Measurements from ENCODE around the gene USP37. TPM values are rescaled to one million over a fixed set of nuclear protein-coding genes. Genes with fewer than 3 reads are reported as not detected.

USP37 gene
- total RNA-seq, 1 donor from 2014 or later, result 6.6 TPM

DNA sequence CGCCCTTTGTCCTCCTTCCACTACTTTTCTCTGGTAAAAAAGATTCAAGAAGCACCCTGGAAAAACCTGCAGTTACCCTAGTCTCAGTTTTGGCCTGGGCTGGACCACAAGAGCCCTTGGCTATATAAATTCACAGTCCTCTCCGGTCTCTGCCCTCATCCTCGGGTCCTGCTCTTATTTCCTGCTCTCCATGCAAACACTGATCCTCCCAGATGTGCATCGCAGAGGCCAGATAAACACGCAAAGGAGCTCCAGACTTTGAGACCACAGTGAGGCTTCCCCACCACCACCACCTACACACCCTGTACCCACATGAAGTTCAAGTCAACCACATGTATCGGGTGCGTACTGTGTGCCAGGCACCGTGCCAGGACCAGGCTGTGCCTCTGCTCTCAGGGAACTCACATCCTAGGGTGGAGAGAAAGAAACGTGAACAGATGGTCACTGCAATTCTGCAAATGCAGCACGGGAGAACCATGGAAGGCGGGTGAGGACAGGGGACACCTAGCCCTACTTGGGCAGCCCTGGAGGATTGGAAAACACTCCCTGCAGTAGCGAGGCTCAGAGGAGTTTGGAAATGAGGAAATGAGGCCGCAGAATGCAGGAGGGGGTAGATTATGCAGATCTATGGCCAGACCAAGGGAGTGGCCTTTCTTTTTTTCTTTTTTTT lies 161.1 kb downstream of the USP37 start:
- intact Hi-C loops (cut with micrococcal nuclease), result no loop called here
- ATAC-seq (peak; percentile 27), DNase-seq (peak; percentile 83)

GRCh38 chr2:218406209-218406948 lies 161.8 kb downstream of the USP37 start:
- peak; percentile 88 for ATAC-seq
- peak; percentile 98 for DNase-seq
- intact Hi-C loops (cut with micrococcal nuclease), result no loop called here

- DNase-seq (peak; percentile 48), ATAC-seq (peak; percentile 1)
- intact Hi-C loops (cut with micrococcal nuclease), result no loop called here
These were observed 162.4 kb downstream of the USP37 start for GRCh38 chr2:218405746-218406208.

DNA sequence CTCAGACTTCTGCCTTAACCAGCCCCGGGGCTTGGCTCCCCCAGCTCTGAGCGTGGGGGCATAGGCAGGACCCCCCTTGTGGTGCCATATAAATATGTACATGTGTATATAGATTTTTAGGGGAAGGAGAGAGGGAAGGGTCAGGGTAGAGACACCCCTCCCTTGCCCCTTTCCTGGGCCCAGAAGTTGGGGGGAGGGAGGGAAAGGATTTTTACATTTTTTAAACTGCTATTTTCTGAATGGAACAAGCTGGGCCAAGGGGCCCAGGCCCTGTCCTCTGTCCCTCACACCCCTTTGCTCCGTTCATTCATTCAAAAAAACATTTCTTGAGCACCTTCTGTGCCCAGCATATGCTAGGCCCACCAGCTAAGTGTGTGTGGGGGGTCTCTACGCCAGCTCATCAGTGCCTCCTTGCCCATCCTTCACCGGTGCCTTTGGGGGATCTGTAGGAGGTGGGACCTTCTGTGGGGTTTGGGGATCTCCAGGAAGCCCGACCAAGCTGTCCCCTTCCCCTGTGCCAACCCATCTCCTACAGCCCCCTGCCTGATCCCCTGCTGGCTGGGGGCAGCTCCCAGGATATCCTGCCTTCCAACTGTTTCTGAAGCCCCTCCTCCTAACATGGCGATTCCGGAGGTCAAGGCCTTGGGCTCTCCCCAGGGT lies 162.9 kb downstream of the USP37 start:
- intact Hi-C loops (cut with micrococcal nuclease), result no loop called here
- ATAC-seq (no peak), DNase-seq (no peak)

DNA sequence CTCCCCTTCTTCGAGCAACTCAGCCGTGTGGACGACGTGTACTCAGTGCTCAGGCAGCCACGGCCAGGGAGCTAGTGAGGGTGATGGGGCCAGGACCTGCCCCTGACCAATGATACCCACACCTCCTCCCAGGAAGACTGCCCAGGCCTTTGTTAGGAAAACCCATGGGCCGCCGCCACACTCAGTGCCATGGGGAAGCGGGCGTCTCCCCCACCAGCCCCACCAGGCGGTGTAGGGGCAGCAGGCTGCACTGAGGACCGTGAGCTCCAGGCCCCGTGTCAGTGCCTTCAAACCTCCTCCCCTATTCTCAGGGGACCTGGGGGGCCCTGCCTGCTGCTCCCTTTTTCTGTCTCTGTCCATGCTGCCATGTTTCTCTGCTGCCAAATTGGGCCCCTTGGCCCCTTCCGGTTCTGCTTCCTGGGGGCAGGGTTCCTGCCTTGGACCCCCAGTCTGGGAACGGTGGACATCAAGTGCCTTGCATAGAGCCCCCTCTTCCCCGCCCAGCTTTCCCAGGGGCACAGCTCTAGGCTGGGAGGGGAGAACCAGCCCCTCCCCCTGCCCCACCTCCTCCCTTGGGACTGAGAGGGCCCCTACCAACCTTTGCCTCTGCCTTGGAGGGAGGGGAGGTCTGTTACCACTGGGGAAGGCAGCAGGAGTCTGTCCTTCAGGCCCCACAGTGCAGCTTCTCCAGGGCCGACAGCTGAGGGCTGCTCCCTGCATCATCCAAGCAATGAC lies 163.6 kb downstream of the USP37 start:
- ATAC-seq (no peak), DNase-seq (peak; percentile 43)
- intact Hi-C loops (cut with micrococcal nuclease), result no loop called here

DNA sequence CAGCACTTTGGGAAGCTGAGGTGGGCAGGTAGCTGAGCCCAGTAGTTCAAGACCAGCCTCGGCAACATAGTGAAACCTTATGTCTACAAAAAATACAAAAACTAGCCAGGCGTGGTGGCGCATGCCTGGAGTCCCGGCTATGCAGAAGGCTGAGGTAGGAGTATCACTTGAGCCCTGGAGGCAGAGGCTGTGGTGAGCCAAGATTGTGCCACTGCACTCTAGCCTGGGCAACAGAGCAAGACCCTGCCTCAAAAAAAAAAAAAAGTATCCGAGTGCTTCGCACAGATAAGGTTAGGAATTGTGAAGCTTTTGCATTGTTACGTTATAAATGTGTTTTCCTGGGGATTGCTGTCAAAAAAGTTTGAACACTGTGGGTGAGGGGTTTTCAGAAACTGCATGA lies 164.3 kb downstream of the USP37 start:
- intact Hi-C loops (cut with micrococcal nuclease), result no loop called here
- no peak for ATAC-seq

GRCh38 chr2:218402911-218403411 lies 165.2 kb downstream of the USP37 start:
- no peak for DNase-seq
- ATAC-seq, result no peak
- intact Hi-C loops (cut with micrococcal nuclease), result no loop called here

More for the DNA sequence above, 164.3 kb downstream of the USP37 start:
- DNase-seq, result no peak

DNA sequence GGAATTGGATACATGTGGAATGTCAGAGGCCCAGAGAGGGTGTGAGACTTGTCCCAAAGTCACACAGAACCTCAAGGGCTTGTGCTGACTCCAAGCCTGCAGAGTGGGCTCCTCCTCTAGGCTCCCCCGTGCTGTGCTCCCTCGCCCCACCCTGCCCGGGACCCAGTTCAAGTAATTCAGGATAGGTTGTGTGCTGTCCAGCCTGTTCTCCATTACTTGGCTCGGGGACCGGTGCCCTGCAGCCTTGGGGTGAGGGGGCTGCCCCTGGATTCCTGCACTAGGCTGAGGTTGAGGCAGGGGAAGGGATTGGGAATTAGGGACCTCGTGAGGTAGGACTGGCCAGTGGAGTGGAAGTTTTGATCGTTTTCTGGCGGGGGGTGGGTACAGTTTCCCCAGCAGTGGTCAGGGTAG lies 165.7 kb downstream of the USP37 start:
- DNase-seq (no peak), ATAC-seq (no peak)
- intact Hi-C loops (cut with micrococcal nuclease), result no loop called here

DNA sequence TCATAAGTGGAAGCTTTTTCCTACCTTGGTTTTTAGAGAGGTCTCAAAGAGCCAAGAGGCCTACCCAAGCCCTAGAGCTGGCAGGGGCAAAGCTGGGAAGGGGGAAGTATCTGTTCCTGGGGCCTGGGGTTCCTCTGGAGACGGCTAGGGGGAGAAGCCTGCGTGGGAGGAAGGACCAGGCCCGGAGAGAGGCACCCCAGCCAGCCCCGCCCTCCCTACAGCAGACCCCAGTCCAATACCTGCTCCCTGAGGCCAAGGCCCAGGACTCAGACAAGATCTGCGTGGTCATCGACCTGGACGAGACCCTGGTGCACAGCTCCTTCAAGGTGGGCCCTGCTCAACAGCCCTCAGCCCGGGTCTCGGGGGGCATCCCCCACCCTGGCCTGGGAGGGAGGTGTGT lies 166.3 kb downstream of the USP37 start:
- DNase-seq (no peak), ATAC-seq (no peak)
- intact Hi-C loops (cut with micrococcal nuclease), result no loop called here

GRCh38 chr2:218400930-218401881 lies 166.9 kb downstream of the USP37 start:
- intact Hi-C loops (cut with micrococcal nuclease), result no loop called here
- DNase-seq (peak; percentile 59), ATAC-seq (no peak)

Small RNA genes within 50 kb of the gene (microRNA-seq; reads per million reads assigned to microRNA genes)
- gene MIR26B (ENCODE audit: borderline number of aligned reads), result 32,221 reads per million, percentile 98 among the genes with 10 or more reads in this experiment

Other genes starting within 250 kb of the USP37 start
- gene CATIP, start 211.5 kb downstream of the USP37 start, total RNA-seq, result not detected
- gene SLC11A1, start 186.1 kb downstream of the USP37 start, total RNA-seq, result 4.5 TPM
- gene CTDSP1, start 168.5 kb downstream of the USP37 start, total RNA-seq, result 113 TPM
- not detected for gene VIL1, start 149.2 kb downstream of the USP37 start, total RNA-seq
- 18.6 TPM for gene CNOT9, start 488 bp upstream of the USP37 start, total RNA-seq
- gene PLCD4, start 39.5 kb upstream of the USP37 start, total RNA-seq, result 0.55 TPM
- 21.4 TPM for gene ZNF142, start 91.3 kb upstream of the USP37 start, total RNA-seq
- 49.1 TPM for gene BCS1L, start 91.3 kb upstream of the USP37 start, total RNA-seq
- 12.4 TPM for gene RNF25, start 103.7 kb upstream of the USP37 start, total RNA-seq
- 12.9 TPM for gene STK36, start 103.7 kb upstream of the USP37 start, total RNA-seq
- gene TTLL4, start 142.5 kb upstream of the USP37 start, total RNA-seq, result 4.6 TPM
- 7.9 TPM for gene CYP27A1, start 213.8 kb upstream of the USP37 start, total RNA-seq